ENCODE measurements around the gene MLEC.

DNA sequence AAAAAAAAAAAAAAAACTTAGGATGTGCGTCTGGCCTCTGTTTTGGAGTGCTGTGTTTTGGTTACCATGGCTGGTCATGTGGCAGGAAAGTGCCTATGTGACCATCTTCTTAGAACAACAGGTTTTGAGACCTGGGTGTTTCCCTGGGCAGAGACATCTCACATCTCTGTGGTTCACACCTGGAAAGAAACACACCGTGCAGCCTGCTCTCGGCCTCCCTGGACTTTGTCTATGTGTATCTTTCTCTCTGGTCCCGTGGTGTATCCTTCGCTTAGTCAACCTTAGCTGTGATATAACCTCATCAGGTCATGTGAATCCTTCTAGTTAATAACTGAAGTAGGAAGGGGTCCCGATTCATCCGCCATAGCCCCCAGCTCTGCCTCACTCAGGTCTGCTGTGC, 61.3 kb downstream of the MLEC start:
- TF ChIP-seq, protein P1, sequence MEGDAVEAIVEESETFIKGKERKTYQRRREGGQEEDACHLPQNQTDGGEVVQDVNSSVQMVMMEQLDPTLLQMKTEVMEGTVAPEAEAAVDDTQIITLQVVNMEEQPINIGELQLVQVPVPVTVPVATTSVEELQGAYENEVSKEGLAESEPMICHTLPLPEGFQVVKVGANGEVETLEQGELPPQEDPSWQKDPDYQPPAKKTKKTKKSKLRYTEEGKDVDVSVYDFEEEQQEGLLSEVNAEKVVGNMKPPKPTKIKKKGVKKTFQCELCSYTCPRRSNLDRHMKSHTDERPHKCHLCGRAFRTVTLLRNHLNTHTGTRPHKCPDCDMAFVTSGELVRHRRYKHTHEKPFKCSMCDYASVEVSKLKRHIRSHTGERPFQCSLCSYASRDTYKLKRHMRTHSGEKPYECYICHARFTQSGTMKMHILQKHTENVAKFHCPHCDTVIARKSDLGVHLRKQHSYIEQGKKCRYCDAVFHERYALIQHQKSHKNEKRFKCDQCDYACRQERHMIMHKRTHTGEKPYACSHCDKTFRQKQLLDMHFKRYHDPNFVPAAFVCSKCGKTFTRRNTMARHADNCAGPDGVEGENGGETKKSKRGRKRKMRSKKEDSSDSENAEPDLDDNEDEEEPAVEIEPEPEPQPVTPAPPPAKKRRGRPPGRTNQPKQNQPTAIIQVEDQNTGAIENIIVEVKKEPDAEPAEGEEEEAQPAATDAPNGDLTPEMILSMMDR (IDR thresholded peaks at IDR 0.05; ENCODE audit: insufficient read depth, low read length) = no peak
- no peak for TF ChIP-seq GABPA (IDR thresholded peaks at IDR 0.05; ENCODE audit: low read depth)
